CD4-positive, alpha-beta memory T cell (primary cell): Measurements from ENCODE around the gene PIGN. TPM values are rescaled to one million over a fixed set of nuclear protein-coding genes. Genes with fewer than 3 reads are reported as not detected.

Experiments
- CTCF ChIA-PET: fragments of 350-600 bp; sonication (Branson Sonifier 250); formaldehyde crosslinking; loops from one replicate; lab custom pipeline; 2021; ENCODE audit warnings: inconsistent platforms; ENCODE audit not compliant: partially characterized antibody; lab: Charles Lee
- POLR2A ChIA-PET: fragments of 350-600 bp; sonication (Branson Sonifier 250); formaldehyde crosslinking; loops from one replicate; lab custom pipeline; 2021; ENCODE audit not compliant: partially characterized antibody; lab: Charles Lee
- DNase-seq, 5 donors: peaks; one replicate each; pipeline versions ENCODE4 v3.0.0 to v3.0.0-alpha.2; 2020 to 2022; ENCODE audit warnings: mixed read lengths in 1 of 5
- H3K27ac ChIP-seq: one replicate; pipeline ENCODE4 v1.7.0; 2013; ENCODE audit warnings: low read depth, low read length
- H3K27me3 ChIP-seq: 2 replicates; pipeline ENCODE4 v1.7.0; 2013; ENCODE audit warnings: mild to moderate bottlenecking, low read length, moderate library complexity; ENCODE audit not compliant: insufficient read depth
- H3K36me3 ChIP-seq: 2 replicates; pipeline ENCODE4 v1.7.0; 2013; ENCODE audit warnings: mild to moderate bottlenecking, low read length, moderate library complexity; ENCODE audit not compliant: insufficient read depth
- H3K4me1 ChIP-seq: 2 replicates; pipeline ENCODE4 v1.7.0; 2013; ENCODE audit warnings: mild to moderate bottlenecking, low read length, moderate library complexity; ENCODE audit not compliant: insufficient read depth
- H3K4me3 ChIP-seq, 2 donors: one replicate each; pipeline ENCODE4 v1.7.0; 2013; ENCODE audit warnings: low read length in 2 of 2, mild to moderate bottlenecking in 1 of 2
- H3K9me3 ChIP-seq, 2 donors: one replicate each; pipeline ENCODE4 v1.7.0; 2013; ENCODE audit warnings: low read length in 2 of 2, control low read depth in 1 of 2; ENCODE audit not compliant: control insufficient read depth in 1 of 2
- H3K27ac Mint-ChIP-seq, 7 donors: one replicate each; pipeline ENCODE4 v1.8.0; 2020 to 2021; ENCODE audit warnings: mixed read lengths in 7 of 7, mild to moderate bottlenecking in 6 of 7, inconsistent platforms in 3 of 7, moderate library complexity in 3 of 7
- H3K27me3 Mint-ChIP-seq, 2 donors: one replicate each; pipeline ENCODE4 v1.8.0; 2020 to 2021; ENCODE audit warnings: mixed read lengths in 2 of 2
- H3K36me3 Mint-ChIP-seq, 2 donors: one replicate each; pipeline ENCODE4 v1.8.0; 2020 to 2021; ENCODE audit warnings: mixed read lengths in 2 of 2, inconsistent platforms in 1 of 2, mild to moderate bottlenecking in 1 of 2
- H3K4me1 Mint-ChIP-seq, 4 donors: one replicate each; pipeline ENCODE4 v1.8.0; 2020 to 2021; ENCODE audit warnings: mixed read lengths in 4 of 4, mild to moderate bottlenecking in 1 of 4
- H3K4me3 Mint-ChIP-seq, 8 donors: one replicate each; pipeline ENCODE4 v1.8.0; 2020 to 2021; ENCODE audit warnings: mixed read lengths in 8 of 8, mild to moderate bottlenecking in 7 of 8, moderate library complexity in 6 of 8, inconsistent platforms in 3 of 8
- H3K9me3 Mint-ChIP-seq, 8 donors: one replicate each; pipeline ENCODE4 v1.8.0; 2020 to 2021; ENCODE audit warnings: mixed read lengths in 8 of 8, mild to moderate bottlenecking in 5 of 8, inconsistent platforms in 3 of 8, moderate library complexity in 1 of 8
- intact Hi-C: fragments of 100-400 bp; cut with micrococcal nuclease; formaldehyde crosslinking; loops from one replicate; pipeline ENCODE4 v1.15.1; 2023
- polyA plus RNA-seq, 2 donors: library from polyadenylated mRNA; unstranded; fragments of 300-500 nt; fragmentation: Illumina TruSeq; gene quantifications; one replicate each; pipeline ENCODE4 v1.2.3, GENCODE V29; 2021
- total RNA-seq, 2 experiments: library from RNA; stranded (reverse); gene quantifications; one replicate each; pipeline ENCODE4 v1.2.3, GENCODE V29; 2021

The PIGN gene
- total and polyA plus RNA-seq, 4 experiments from 2014 or later = 12.9 to 31.0 (median 21.5) TPM

- no peaks in the 10 kb centered on the region for H3K9me3 Mint-ChIP-seq
- H3K4me3 Mint-ChIP-seq = no peak overlapping the region
- H3K4me1 Mint-ChIP-seq = no peaks in the 10 kb centered on the region
- Histone ChIP-seq H3K9me3 (no peaks in the 10 kb centered on the region), H3K4me3 (no peak overlapping the region), H3K36me3 (no peaks in the 10 kb centered on the region), H3K27ac (no peak overlapping the region), H3K4me1 (no peaks in the 10 kb centered on the region), H3K27me3 (no peaks in the 10 kb centered on the region)
- intact Hi-C loops = no loop called here
- POLR2A ChIA-PET = no interaction called here
- no peak overlapping the region for H3K27ac Mint-ChIP-seq
- no peak for DNase-seq
- CTCF ChIA-PET = no interaction called here
- H3K27me3 Mint-ChIP-seq = no peaks in the 10 kb centered on the region
- H3K36me3 Mint-ChIP-seq = peaks cover 18 to 31% of the 10 kb centered on the region in 2 donors
These were observed 64.5 kb downstream of the PIGN start for GRCh38 chr18:62122330-62122729.

GRCh38 chr18:62119884-62120283, 67.0 kb downstream of the PIGN start:
- Mint-ChIP-seq H3K4me3 (no peak overlapping the region), H3K27ac (no peak overlapping the region), H3K9me3 (no peaks in the 10 kb centered on the region), H3K27me3 (no peaks in the 10 kb centered on the region), H3K4me1 (no peaks in the 10 kb centered on the region), H3K36me3 (peaks cover 10 to 27% of the 10 kb centered on the region in 2 donors)
- Histone ChIP-seq H3K36me3 (no peaks in the 10 kb centered on the region), H3K4me3 (no peak overlapping the region), H3K27ac (no peak overlapping the region), H3K9me3 (no peaks in the 10 kb centered on the region), H3K27me3 (no peaks in the 10 kb centered on the region), H3K4me1 (no peaks in the 10 kb centered on the region)
- CTCF ChIA-PET = no interaction called here
- no peak for DNase-seq
- POLR2A ChIA-PET = no interaction called here
- intact Hi-C loops = no loop called here

GRCh38 chr18:62118328-62118727, 68.5 kb downstream of the PIGN start:
- Mint-ChIP-seq H3K4me1 (no peaks in the 10 kb centered on the region), H3K4me3 (no peak overlapping the region), H3K27ac (no peak overlapping the region), H3K36me3 (peaks cover 10 to 29% of the 10 kb centered on the region in 2 donors), H3K9me3 (no peaks in the 10 kb centered on the region), H3K27me3 (no peaks in the 10 kb centered on the region)
- H3K36me3 ChIP-seq = no peaks in the 10 kb centered on the region
- H3K4me1 ChIP-seq = no peaks in the 10 kb centered on the region
- DNase-seq = no peak
- intact Hi-C loops = no loop called here
- H3K4me3 ChIP-seq = no peak overlapping the region
- CTCF ChIA-PET = no interaction called here
- no peak overlapping the region for H3K27ac ChIP-seq
- H3K9me3 ChIP-seq = no peaks in the 10 kb centered on the region
- H3K27me3 ChIP-seq = no peaks in the 10 kb centered on the region
- POLR2A ChIA-PET = no interaction called here

GRCh38 chr18:62109676-62110075, 77.2 kb downstream of the PIGN start:
- H3K4me1 ChIP-seq = no peaks in the 10 kb centered on the region
- H3K9me3 ChIP-seq = no peaks in the 10 kb centered on the region
- H3K36me3 Mint-ChIP-seq = peaks cover 7 to 19% of the 10 kb centered on the region in 2 donors
- no peak for DNase-seq
- H3K4me3 ChIP-seq = no peak overlapping the region
- H3K27me3 Mint-ChIP-seq = no peaks in the 10 kb centered on the region
- CTCF ChIA-PET = no interaction called here
- H3K27me3 ChIP-seq = no peaks in the 10 kb centered on the region
- no peak overlapping the region for H3K4me3 Mint-ChIP-seq
- no peak overlapping the region for H3K27ac ChIP-seq
- no peaks in the 10 kb centered on the region for H3K9me3 Mint-ChIP-seq
- no peaks in the 10 kb centered on the region for H3K36me3 ChIP-seq
- no peak overlapping the region for H3K27ac Mint-ChIP-seq
- no peaks in the 10 kb centered on the region for H3K4me1 Mint-ChIP-seq
- POLR2A ChIA-PET = no interaction called here
- intact Hi-C loops = no loop called here

- H3K4me3 Mint-ChIP-seq = no peak overlapping the region
- DNase-seq = no peak
- no peaks in the 10 kb centered on the region for H3K27me3 Mint-ChIP-seq
- no peaks in the 10 kb centered on the region for H3K4me1 ChIP-seq
- H3K27ac ChIP-seq = no peak overlapping the region
- no peaks in the 10 kb centered on the region for H3K27me3 ChIP-seq
- peaks cover 7 to 14% of the 10 kb centered on the region in 2 donors for H3K36me3 Mint-ChIP-seq
- intact Hi-C loops = no loop called here
- ChIA-PET CTCF (no interaction called here), POLR2A (no interaction called here)
- H3K36me3 ChIP-seq = no peaks in the 10 kb centered on the region
- no peak overlapping the region for H3K27ac Mint-ChIP-seq
- no peaks in the 10 kb centered on the region for H3K9me3 ChIP-seq
- H3K4me3 ChIP-seq = no peak overlapping the region
- H3K4me1 Mint-ChIP-seq = no peaks in the 10 kb centered on the region
- H3K9me3 Mint-ChIP-seq = no peaks in the 10 kb centered on the region
These were observed 79.0 kb downstream of the PIGN start for GRCh38 chr18:62107881-62108280.

GRCh38 chr18:62106271-62106670, 80.6 kb downstream of the PIGN start:
- CTCF ChIA-PET = no interaction called here
- H3K4me1 Mint-ChIP-seq = peaks cover 0 to 3% (median 0%) of the 10 kb centered on the region in 4 donors
- no peaks in the 10 kb centered on the region for H3K27me3 Mint-ChIP-seq
- Histone ChIP-seq H3K4me3 (no peak overlapping the region), H3K4me1 (no peaks in the 10 kb centered on the region), H3K27me3 (no peaks in the 10 kb centered on the region), H3K9me3 (no peaks in the 10 kb centered on the region), H3K36me3 (no peaks in the 10 kb centered on the region), H3K27ac (no peak overlapping the region)
- no peaks in the 10 kb centered on the region for H3K9me3 Mint-ChIP-seq
- H3K27ac Mint-ChIP-seq = no peak overlapping the region
- peaks cover 13 to 14% of the 10 kb centered on the region in 2 donors for H3K36me3 Mint-ChIP-seq
- intact Hi-C loops = no loop called here
- DNase-seq = no peak
- POLR2A ChIA-PET = no interaction called here
- H3K4me3 Mint-ChIP-seq = no peak overlapping the region

- Histone ChIP-seq H3K4me1 (no peaks in the 10 kb centered on the region), H3K27me3 (no peaks in the 10 kb centered on the region), H3K4me3 (no peak overlapping the region), H3K9me3 (no peaks in the 10 kb centered on the region), H3K27ac (no peak overlapping the region), H3K36me3 (no peaks in the 10 kb centered on the region)
- POLR2A ChIA-PET = no interaction called here
- intact Hi-C loops = no loop called here
- CTCF ChIA-PET = no interaction called here
- H3K4me1 Mint-ChIP-seq = peaks cover 0 to 7% (median 1%) of the 10 kb centered on the region in 4 donors
- peaks cover 17% of the 10 kb centered on the region in 2 donors for H3K36me3 Mint-ChIP-seq
- no peaks in the 10 kb centered on the region for H3K9me3 Mint-ChIP-seq
- H3K27ac Mint-ChIP-seq = no peak overlapping the region
- H3K27me3 Mint-ChIP-seq = no peaks in the 10 kb centered on the region
- no peak for DNase-seq
- H3K4me3 Mint-ChIP-seq = no peak overlapping the region
These were observed 81.5 kb downstream of the PIGN start for GRCh38 chr18:62105376-62105775.

- Mint-ChIP-seq H3K4me1 (peaks cover 5 to 16% (median 8%) of the 10 kb centered on the region in 4 donors), H3K36me3 (peaks cover 38 to 42% of the 10 kb centered on the region in 2 donors), H3K9me3 (peaks cover 0 to 4% (median 0%) of the 10 kb centered on the region in 8 donors), H3K27me3 (no peaks in the 10 kb centered on the region), H3K27ac (no peak overlapping the region), H3K4me3 (no peak overlapping the region)
- ChIA-PET CTCF (no interaction called here), POLR2A (no interaction called here)
- Histone ChIP-seq H3K27me3 (no peaks in the 10 kb centered on the region), H3K9me3 (no peaks in the 10 kb centered on the region), H3K4me3 (no peak overlapping the region), H3K27ac (no peak overlapping the region), H3K36me3 (no peaks in the 10 kb centered on the region), H3K4me1 (no peaks in the 10 kb centered on the region)
- DNase-seq = no peak
- intact Hi-C loops = no loop called here
These were observed 84.6 kb downstream of the PIGN start for GRCh38 chr18:62102221-62102620.
